Left lung (tissue), 10 donors: ENCODE measurements around the gene SYNGAP1. TPM values are rescaled to one million over a fixed set of nuclear protein-coding genes. Genes with fewer than 3 reads are reported as not detected.
A peak's percentile ranks its signal among the peaks of the same experiment; 100 is the strongest.

Experiments used
- ATAC-seq: fragments of 200-7000 bp; cut with Tn5 transposase; one replicate; pipeline ENCODE4 v1.9.1; 2020; ENCODE audit warnings: moderate library complexity
- DNase-seq, 4 donors: peaks; one replicate each; pipeline ENCODE4 v3.0.0-alpha.2; 2013 to 2020
- H3K27ac ChIP-seq, 2 donors: fragments of 200-600 bp; sonication (generic) in 1 of 2; one replicate each; pipeline versions ENCODE4 v1.5.0 to v1.8.0; 2020 to 2021
- H3K27me3 ChIP-seq, 2 donors: fragments of 200-600 bp; sonication (generic) in 1 of 2; one replicate each; pipeline versions ENCODE4 v1.5.0 to v1.8.0; 2020 to 2021
- H3K36me3 ChIP-seq, 2 donors: fragments of 200-600 bp; sonication (generic) in 1 of 2; one replicate each; pipeline versions ENCODE4 v1.5.0 to v1.8.0; 2020 to 2021
- H3K4me1 ChIP-seq, 2 donors: fragments of 200-600 bp; one replicate each; pipeline ENCODE4 v1.8.0; 2021
- H3K4me3 ChIP-seq, 2 donors: fragments of 200-600 bp; sonication (generic) in 1 of 2; one replicate each; pipeline versions ENCODE4 v1.5.0 to v1.8.0; 2020 to 2021; ENCODE audit warnings: mild to moderate bottlenecking in 1 of 2
- H3K9me3 ChIP-seq, 2 donors: fragments of 200-600 bp; sonication (generic) in 1 of 2; one replicate each; pipeline versions ENCODE4 v1.5.0 to v1.8.0; 2020 to 2021
- CTCF ChIP-seq, 2 donors: fragments of 200-600 bp; sonication (generic) in 1 of 2; IDR thresholded peaks; one replicate each; pipeline versions ENCODE4 v1.5.0 to v1.8.0; 2021; ENCODE audit warnings: antibody characterized with exemption in 2 of 2
- intact Hi-C, 2 donors: fragments of 100-400 bp; cut with DNase I; formaldehyde crosslinking; loops; one replicate each; pipeline versions ENCODE4 v1.11.2 to v1.14.2; 2022
- polyA plus RNA-seq, 6 donors: library from polyadenylated mRNA; unstranded; fragments of 120-200 nt; gene quantifications; one replicate each; pipeline ENCODE4 v1.2.1, GENCODE V29; 2013; ENCODE audit not compliant: insufficient read length in 6 of 6
- total RNA-seq, 2 donors: library from RNA; stranded (reverse); fragmentation: NEBNext Ultra II Directional; extraction: Animal tissue kit (Norgen Biotek cat#: 25700); gene quantifications; one replicate each; pipeline ENCODE4 v1.2.1, GENCODE V29; 2021
- donor health status: DM: no; HTN: yes; CAD: no.
- donor health status: DM: no; HTN: no; CAD: no.

SYNGAP1 gene
- total and polyA plus RNA-seq, 8 donors = 18.1 to 51.2 (median 44.6) TPM

- intact Hi-C loops = no loop called here
- Histone ChIP-seq H3K27ac (no peak overlapping the region), H3K9me3 (no peaks in the 10 kb centered on the region), H3K36me3 (no peaks in the 10 kb centered on the region), H3K4me1 (no peaks in the 10 kb centered on the region), H3K27me3 (no peaks in the 10 kb centered on the region), H3K4me3 (no peak overlapping the region)
- DNase-seq (no peak), ATAC-seq (peak; percentile 61)
- TF ChIP-seq CTCF (IDR thresholded peaks at IDR 0.05) = peak in 1 of 2 donors; percentile 25
Measured at GRCh38 chr6:33384581-33385020, 35.3 kb upstream of the SYNGAP1 start.

- H3K36me3 ChIP-seq = no peaks in the 10 kb centered on the region
- H3K4me3 ChIP-seq = no peak overlapping the region
- H3K27me3 ChIP-seq = no peaks in the 10 kb centered on the region
- intact Hi-C loops = no loop called here
- TF ChIP-seq CTCF (IDR thresholded peaks at IDR 0.05) = no peak
- no peaks in the 10 kb centered on the region for H3K9me3 ChIP-seq
- peaks cover 0 to 25% of the 10 kb centered on the region in 2 donors for H3K4me1 ChIP-seq
- no peak for DNase-seq
- peak overlapping the region in 1 of 2 donors; percentile 94 for H3K27ac ChIP-seq
- ATAC-seq = no peak
Measured at GRCh38 chr6:33390173-33390572, 29.7 kb upstream of the SYNGAP1 start.

- no peak for ATAC-seq
- Histone ChIP-seq H3K27me3 (no peaks in the 10 kb centered on the region), H3K4me3 (peak overlapping the region in 1 of 2 donors; percentile 55), H3K4me1 (peaks cover 0 to 25% of the 10 kb centered on the region in 2 donors), H3K9me3 (no peaks in the 10 kb centered on the region), H3K36me3 (no peaks in the 10 kb centered on the region), H3K27ac (peak overlapping the region; percentile 87 to 94)
- DNase-seq = no peak
- intact Hi-C loops = no loop called here
- TF ChIP-seq CTCF (IDR thresholded peaks at IDR 0.05) = no peak
Measured at GRCh38 chr6:33390767-33391277, 29.0 kb upstream of the SYNGAP1 start.

GRCh38 chr6:33391278-33391921, 28.5 kb upstream of the SYNGAP1 start, which contains the start of gene KIFC1:
TSS of gene KIFC1 (plus strand) at chr6:33391823. CDS start at chr6:33391986, 163 bp downstream.
- H3K4me1 ChIP-seq = peaks cover 0 to 25% of the 10 kb centered on the region in 2 donors
- peak within 1 kb of the TSS; percentile 55 to 57 for H3K4me3 ChIP-seq
- peak within 1 kb of the TSS; percentile 87 to 94 for H3K27ac ChIP-seq
- no peaks in the 10 kb centered on the region for H3K9me3 ChIP-seq
- TF ChIP-seq CTCF (IDR thresholded peaks at IDR 0.05) = peak; percentile 91 to 96
- DNase-seq (peak; percentile 99 to 100 (median 100)), ATAC-seq (peak; percentile 95)
- intact Hi-C loops = no loop called here
- H3K36me3 ChIP-seq = no peaks in the 10 kb centered on the region
- H3K27me3 ChIP-seq = no peaks in the 10 kb centered on the region

GRCh38 chr6:33391922-33392594, 27.8 kb upstream of the SYNGAP1 start:
- Histone ChIP-seq H3K4me3 (peak overlapping the region; percentile 55 to 57), H3K36me3 (no peaks in the 10 kb centered on the region), H3K27ac (peak overlapping the region; percentile 87 to 94), H3K4me1 (peaks cover 0 to 25% of the 10 kb centered on the region in 2 donors), H3K9me3 (no peaks in the 10 kb centered on the region), H3K27me3 (no peaks in the 10 kb centered on the region)
- DNase-seq = peak in 1 of 4 donors; percentile 24
- no peak for TF ChIP-seq CTCF (IDR thresholded peaks at IDR 0.05)
- intact Hi-C loops = no loop called here
- peak; percentile 1 for ATAC-seq
